Measurements from ENCODE around the gene RMI2.

DNA sequence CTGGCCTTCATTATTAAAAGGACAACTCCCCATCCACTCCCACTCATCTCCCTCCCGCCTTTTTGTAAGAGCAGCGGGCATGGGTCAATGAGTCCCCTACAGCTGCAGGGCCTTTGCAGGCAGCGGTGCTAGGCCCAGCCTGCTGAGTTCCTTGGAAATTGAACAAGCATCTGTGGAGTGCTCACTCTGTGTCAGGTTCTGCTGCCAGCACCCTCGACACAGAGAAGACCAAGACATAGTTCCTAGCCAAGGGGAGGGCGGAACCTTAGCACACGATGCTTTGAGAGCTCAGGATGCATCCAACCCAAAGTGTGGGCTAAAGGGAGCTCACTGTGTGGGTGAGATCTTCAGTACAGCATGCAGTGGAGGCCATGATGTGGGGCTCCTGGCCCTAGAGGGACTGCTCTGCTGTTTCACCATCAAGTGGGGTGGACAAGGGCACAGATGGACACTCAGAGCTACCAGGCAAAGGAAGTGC, 27.6 kb downstream of the RMI2 start:
- TF ChIP-seq, protein P1, sequence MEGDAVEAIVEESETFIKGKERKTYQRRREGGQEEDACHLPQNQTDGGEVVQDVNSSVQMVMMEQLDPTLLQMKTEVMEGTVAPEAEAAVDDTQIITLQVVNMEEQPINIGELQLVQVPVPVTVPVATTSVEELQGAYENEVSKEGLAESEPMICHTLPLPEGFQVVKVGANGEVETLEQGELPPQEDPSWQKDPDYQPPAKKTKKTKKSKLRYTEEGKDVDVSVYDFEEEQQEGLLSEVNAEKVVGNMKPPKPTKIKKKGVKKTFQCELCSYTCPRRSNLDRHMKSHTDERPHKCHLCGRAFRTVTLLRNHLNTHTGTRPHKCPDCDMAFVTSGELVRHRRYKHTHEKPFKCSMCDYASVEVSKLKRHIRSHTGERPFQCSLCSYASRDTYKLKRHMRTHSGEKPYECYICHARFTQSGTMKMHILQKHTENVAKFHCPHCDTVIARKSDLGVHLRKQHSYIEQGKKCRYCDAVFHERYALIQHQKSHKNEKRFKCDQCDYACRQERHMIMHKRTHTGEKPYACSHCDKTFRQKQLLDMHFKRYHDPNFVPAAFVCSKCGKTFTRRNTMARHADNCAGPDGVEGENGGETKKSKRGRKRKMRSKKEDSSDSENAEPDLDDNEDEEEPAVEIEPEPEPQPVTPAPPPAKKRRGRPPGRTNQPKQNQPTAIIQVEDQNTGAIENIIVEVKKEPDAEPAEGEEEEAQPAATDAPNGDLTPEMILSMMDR (IDR thresholded peaks at IDR 0.05), result no peak
- no peak for TF ChIP-seq POLR2A (IDR thresholded peaks at IDR 0.05)
